Measurements from ENCODE around the gene FBXO42.
A peak's percentile ranks its signal among the peaks of the same experiment; 100 is the strongest.

FBXO42 gene

GRCh38 chr1:16351994-16352841 is at the start of gene FBXO42:
TSS of gene FBXO42 (minus strand) at chr1:16352480. CDS start at chr1:16315418, 37,062 bp downstream.
- DNase-seq (ENCODE audit: extremely low read depth in 1 of 2, low read depth in 1 of 2), result peak; percentile 81 to 90

DNA sequence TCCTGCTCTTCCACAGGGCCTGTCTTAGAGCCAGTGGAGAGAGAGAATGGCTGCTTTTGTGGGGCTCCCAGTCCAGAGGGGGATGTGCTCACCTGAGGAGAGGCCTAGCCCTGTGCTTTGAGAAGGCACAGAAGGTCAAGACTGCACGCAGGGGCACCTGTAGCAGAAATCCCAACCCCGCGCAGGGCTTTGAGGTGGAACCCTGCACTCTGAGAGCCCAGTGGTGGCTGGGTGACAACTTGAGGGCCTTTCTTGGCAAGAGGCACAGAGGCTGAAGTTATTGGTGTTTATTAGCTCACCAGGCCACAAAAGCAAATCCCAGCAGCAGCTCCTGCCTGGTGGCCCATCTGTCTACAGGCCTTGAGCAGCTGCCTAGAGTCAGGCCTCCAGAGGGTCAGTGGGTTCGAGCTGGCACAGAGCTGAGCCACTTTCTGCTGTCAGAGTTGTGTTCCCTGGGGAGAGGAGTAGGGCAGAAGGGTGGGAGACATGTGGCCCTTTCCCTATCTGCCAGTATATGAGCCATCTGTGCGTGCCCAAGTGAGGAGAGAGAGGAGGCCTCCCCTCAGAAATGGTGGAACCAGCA is 46.2 kb upstream of the FBXO42 start:
- no peak for DNase-seq (ENCODE audit: extremely low read depth in 1 of 2, low read depth in 1 of 2)

- DNase-seq (ENCODE audit: extremely low read depth in 1 of 2, low read depth in 1 of 2), result no peak
These were observed 44.8 kb upstream of the FBXO42 start for GRCh38 chr1:16397120-16397519.

DNA sequence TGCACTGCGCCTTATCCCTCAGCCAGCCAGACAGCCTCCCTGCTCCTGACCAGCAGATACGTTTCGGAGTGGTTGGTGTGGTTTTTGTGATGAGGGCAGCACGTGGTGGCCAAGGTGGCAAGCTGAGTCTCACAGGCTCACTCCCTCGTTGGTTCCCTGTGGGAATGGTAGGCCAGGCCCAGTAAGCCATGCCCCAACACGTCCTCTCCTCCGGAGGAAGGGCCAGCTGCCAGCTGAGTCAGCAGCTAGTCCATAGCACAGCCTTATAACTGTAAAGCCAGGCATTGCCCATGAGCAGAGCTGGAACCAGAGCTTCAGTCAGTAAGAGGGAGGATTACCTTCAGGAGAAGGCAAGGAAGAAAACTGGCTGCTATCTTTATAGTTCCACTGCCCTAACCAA is 44.3 kb upstream of the FBXO42 start:
- DNase-seq (ENCODE audit: extremely low read depth in 1 of 2, low read depth in 1 of 2), result no peak

- DNase-seq (ENCODE audit: extremely low read depth in 1 of 2, low read depth in 1 of 2), result no peak
These were observed 42.7 kb upstream of the FBXO42 start for GRCh38 chr1:16394977-16395376.

DNA sequence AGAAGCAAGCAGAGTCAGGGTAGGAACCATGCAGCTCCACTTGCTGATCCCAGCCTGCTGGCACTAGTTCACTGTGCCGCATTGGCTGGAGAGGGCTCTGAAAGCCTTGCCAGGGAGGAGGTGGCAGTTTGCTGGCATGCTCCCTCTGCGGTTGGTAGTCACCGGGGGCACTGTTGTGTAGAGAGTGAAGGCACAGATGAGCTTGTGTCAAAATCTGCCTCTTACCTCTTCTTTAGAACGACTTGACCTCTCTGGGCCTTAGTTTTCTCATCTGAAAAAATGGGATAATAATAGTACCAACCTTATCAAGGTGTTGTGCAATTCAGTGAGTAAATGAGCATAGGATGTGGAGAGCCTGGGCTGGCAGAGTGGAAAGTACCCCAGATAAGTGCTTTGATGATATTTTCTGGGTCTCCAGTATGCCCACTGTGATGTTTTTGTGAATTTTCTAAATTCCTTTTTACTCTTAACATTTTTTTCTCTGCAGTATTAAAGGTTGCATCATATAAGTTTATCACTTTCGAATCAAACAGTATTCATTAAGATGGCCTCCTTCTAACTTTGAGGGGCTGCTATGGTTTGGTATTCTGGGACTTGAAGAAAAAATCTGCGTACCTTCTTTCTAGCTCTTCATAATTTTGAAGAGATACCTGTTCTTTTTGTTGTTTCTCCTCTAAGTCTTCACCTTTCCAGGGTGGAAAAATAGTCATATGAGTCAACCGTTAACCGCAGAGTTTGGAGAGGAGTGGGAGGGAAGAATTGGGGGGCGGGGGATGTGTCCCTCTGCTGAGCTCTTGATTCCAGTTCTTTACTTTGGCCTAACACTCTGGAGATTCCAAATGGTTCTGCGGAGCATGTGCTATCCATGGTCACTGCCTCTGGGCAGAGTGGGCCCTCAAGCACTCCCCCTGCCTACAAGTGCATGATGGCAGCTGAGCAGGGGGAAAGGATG is 41.6 kb upstream of the FBXO42 start:
- no peak for DNase-seq (ENCODE audit: extremely low read depth in 1 of 2, low read depth in 1 of 2)

DNA sequence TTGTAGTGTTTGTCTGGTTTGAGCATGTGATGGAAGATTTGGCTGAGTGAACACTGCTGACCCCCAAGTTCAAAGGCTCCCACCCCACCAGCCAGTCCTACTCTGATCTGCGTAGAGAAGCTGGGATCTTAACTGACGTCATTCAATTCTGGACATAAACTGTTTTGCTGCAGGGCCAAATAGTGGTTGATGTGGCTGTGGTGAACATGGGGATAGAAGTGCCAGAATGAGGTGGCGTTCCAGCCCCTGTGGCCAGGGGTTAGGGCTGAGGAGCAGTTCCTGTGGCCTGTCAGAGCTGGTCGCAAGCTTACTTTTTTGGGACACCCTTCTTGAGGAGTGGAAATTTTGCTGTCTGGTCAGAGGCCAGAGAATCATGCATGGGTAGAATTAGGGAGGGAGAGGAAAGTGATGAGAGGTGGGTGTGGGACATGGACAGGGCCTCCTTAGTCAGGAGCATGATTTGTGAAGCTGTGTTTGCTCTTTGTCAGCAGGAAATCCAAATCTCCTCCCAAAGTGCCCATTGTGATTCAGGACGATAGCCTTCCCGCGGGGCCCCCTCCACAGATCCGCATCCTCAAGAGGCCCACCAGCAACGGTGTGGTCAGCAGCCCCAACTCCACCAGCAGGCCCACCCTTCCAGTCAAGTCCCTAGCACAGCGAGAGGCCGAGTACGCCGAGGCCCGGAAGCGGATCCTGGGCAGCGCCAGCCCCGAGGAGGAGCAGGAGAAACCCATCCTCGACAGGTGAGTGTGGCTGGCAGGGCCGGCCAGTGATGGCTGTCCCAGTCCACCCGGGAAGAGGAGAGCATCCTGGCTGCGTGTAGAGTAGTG is 40.7 kb upstream of the FBXO42 start:
- DNase-seq (ENCODE audit: extremely low read depth in 1 of 2, low read depth in 1 of 2), result no peak

- peak in 1 of 2 donors; percentile 14 for DNase-seq (ENCODE audit: extremely low read depth in 1 of 2, low read depth in 1 of 2)
These were observed 39.1 kb upstream of the FBXO42 start for GRCh38 chr1:16391411-16391810.

- DNase-seq (ENCODE audit: extremely low read depth in 1 of 2, low read depth in 1 of 2), result no peak
These were observed 35.2 kb upstream of the FBXO42 start for GRCh38 chr1:16387201-16388188.

DNA sequence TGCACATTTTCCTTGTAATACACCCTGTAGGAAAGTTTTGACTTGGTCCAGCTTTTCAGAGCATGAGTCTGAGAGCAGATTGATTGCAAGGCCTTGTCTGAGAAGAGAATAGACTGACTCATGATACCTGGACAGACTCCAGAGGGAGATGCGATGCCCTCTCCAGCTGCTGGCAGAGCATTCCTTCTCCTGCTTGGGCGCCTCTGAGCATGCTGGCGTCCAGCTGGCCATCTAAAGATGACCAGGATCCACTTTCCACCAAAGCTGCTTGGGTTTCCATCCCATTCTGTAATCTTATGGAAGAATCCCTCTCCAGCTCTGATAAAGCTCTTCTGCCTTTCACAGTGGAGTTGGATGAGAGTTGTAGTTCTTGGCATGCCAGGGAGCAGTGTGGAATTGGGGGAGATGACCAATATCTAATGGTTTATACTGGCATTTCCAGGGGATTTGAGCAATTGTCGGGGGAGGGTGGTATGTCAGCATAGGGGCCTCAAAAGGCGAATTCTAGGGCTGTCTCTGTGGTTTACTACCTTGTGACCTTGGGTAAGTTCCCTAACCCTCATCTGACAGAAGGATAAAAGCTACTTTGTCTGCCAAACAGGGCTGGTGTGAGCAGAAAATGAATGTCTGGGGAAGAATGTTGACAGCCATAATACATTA is 34.3 kb upstream of the FBXO42 start:
- no peak for DNase-seq (ENCODE audit: extremely low read depth in 1 of 2, low read depth in 1 of 2)

DNA sequence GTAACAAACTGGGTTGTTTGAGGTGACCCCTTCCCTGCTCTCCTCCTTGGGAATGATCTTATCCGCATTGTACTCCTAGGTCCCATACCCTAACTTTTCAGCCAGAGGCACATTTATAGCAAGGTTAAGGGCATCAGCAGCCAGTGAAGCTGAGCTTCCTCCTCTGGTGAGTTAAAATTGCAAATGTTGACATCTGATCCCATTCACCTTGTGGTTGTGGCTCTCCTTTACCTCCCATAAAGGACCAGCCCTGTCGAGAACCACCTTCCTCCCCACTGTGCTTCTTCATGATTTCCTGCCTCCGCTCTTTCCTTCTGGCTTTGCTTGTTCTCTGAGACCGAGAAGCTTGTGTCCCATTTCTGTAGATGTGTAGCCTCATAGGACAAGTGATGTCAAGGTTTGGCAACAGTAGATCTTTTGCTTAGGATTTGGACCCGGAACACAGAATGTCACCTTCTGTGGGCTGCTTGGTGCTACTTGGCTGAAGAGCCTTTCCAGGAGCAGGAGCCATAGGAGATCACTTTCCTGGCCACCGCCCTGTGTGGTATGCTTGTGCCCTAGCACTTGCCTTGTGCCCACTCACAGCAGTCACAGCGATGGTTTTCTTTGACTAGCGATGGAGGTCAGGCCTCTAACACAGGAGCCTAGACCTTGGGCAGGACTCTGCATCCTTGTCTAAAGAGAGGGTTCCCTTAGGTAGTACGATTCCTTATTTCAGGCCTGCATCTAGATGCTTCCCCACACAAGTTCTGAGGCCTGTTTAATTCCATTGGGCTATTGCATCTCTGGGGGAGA is 33.6 kb upstream of the FBXO42 start:
- DNase-seq (ENCODE audit: extremely low read depth in 1 of 2, low read depth in 1 of 2), result no peak

DNA sequence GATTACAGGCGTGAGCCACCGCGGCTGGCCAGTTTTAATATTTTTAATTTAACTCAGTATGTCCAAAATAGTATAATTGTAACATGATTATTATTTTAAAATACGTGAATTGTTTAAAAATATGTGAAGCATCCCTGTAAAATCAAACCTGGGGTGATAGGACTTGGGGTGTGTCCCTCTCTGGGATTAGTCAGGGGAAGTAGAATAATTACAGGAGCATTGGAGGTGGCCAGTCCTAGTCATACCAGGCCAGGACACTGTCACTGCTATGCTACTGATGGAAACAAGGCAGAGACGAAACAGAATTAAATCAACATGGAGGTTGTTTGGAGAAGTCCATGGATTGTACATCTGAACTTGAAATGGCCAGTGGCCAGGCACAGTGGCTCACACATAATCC is 31.6 kb upstream of the FBXO42 start:
- DNase-seq (ENCODE audit: extremely low read depth in 1 of 2, low read depth in 1 of 2), result no peak

GRCh38 chr1:16380868-16381267 is 28.6 kb upstream of the FBXO42 start:
- no peak for DNase-seq (ENCODE audit: extremely low read depth in 1 of 2, low read depth in 1 of 2)

DNA sequence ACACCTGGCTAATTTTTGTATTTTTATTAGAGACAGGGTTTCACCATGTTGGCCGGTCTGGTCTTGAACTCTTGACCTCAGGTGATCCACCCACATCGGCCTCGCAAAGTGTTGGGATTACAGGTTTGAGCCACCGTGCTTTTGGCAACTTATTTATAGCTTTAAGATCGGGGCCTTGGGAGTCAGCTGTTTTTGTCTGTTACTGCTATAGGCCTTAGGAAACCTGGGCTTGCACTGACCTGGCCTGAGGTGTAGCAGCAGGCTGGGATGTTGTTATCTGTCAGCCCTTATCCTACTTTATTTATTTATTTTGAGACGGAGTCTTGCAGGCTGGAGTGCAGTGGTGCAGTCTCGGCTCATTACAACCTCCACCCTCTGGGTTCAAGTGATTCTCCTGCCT is 26.2 kb upstream of the FBXO42 start:
- DNase-seq (ENCODE audit: extremely low read depth in 1 of 2, low read depth in 1 of 2), result no peak

GRCh38 chr1:16376971-16377370 is 24.7 kb upstream of the FBXO42 start:
- DNase-seq (ENCODE audit: extremely low read depth in 1 of 2, low read depth in 1 of 2), result no peak

DNA sequence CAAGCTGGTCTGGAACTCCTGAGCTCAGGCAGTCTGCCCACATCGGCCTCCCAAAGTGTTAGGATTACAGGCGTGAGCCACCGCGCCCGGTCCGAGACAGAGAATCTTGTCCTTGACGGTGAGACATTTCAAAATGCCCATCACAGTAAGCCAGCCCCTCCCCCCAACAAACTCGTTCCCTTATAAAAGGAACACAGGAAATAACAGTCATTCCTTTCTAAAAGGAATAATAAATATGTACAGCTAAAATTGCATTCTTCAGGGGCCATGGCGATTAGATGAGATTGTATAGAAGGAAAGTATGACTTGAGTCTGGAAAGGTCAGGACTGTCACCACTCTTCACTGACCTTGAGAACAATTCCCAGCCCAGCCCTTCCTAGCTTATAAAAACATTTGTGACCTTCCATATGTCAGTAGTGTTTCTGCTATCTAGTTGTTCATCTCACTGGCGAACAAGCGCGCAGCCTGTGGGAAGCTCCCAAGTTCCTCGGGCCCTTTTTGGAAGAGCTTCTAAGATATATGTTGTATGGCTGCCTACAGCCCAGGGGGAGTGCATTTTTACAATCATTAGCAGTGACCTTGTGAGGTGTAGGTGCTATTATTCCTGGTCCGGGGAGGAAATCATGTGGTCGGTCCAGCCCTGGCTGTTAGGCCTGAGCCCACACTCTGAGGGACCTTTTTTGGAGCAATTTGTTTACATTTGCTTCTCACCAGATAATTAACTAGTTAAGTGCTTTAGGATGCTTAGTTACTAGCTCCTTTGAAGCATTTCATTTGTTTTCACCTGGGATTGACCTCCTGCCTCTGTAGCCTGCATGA is 23.5 kb upstream of the FBXO42 start:
- no peak for DNase-seq (ENCODE audit: extremely low read depth in 1 of 2, low read depth in 1 of 2)

DNA sequence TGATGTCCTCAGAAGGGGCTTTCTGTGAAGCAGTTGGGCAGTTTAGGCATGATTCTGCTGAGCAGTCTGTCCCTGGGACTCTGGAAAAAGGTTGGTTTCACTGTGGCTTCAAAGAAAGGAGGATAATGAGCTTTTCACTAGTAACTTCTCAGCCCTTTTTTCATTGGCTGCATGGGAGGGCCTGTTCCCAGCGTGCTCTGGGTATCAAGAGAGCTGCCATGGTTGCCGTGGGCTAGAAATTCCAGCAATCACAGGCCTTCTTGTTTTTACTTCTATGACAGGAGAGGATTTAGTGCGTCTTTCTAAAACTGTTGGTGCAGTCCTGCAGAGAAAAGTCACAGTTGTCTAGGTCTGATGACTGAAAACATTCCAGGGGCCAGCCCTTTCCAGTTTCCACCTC is 22.0 kb upstream of the FBXO42 start:
- DNase-seq (ENCODE audit: extremely low read depth in 1 of 2, low read depth in 1 of 2), result no peak
